Fibroblast of skin of right biceps (primary cell): ENCODE results near the gene B4GALT4.
"Not testable (repeated sequence)": the region's sequence is repeated elsewhere in the genome, so short reads cannot be mapped to it uniquely, and the experiment has no call there.

Source experiments
- DNase-seq: peaks from one replicate; pipeline ENCODE4 v3.0.0-alpha.2; 2013

The B4GALT4 gene

DNA sequence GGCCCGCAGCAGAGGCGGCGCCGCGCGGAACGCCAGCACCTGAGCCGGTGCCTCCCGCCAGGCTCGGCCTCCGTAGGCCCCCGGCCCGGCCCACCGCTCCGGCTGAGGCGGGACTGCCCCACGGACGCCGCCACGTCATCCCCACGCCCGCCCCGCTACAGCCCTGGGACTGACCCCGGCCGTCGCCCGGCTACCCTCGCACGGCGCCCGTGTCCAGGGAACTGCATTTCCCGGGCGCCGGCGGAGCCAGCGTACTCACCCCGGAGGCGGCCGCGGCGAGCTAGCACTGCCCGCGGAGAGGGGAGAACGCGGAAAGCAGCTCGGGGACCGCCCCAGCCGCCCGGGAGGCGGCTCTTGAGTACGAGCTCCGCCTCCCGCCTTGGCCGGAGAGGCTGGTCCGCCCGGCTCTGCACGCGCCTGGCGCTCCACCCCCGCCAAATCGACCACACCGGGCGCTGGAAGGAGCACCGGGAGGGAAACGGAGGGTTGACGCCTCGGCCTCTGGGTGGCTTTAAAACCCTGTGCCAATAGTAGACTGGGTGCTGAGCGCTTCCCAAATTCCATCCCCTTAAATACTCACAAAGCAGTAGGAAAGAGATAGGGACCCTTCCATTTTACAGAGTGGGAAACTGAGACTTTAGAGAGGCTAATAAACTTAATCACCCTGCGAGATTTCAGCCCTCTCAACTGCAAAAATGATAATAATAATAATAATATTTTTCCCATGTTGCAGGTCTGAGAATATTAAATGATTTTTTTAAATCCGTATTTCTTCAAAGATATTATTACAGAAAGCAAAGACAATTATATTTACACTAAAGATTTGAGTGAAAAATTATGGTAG lies at the start of gene B4GALT4:
TSS of gene B4GALT4 (minus strand) at position 288 of the 844 bp plus-strand sequence. CDS start 10,779 bp downstream, outside the sequence.
- DNase-seq = peak; percentile 89

DNA sequence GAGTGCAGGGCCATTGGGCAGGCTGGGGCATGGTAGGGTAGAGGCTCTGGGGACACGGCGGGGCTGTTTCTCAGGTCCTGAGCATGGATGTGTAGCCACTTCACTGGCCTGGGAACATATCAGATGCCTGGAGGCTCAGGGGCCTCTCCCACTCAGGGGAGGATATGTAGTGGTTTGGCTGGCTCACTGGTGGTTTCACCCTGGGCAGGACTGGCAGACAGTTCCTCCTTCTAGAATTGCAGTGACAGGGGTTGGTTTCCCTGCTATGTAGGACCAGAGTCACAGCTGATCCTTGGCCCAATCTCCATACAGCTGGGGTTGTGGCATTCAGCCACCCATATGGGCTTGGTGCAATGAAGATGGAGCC lies 48.7 kb upstream of the B4GALT4 start:
- no peak for DNase-seq

DNA sequence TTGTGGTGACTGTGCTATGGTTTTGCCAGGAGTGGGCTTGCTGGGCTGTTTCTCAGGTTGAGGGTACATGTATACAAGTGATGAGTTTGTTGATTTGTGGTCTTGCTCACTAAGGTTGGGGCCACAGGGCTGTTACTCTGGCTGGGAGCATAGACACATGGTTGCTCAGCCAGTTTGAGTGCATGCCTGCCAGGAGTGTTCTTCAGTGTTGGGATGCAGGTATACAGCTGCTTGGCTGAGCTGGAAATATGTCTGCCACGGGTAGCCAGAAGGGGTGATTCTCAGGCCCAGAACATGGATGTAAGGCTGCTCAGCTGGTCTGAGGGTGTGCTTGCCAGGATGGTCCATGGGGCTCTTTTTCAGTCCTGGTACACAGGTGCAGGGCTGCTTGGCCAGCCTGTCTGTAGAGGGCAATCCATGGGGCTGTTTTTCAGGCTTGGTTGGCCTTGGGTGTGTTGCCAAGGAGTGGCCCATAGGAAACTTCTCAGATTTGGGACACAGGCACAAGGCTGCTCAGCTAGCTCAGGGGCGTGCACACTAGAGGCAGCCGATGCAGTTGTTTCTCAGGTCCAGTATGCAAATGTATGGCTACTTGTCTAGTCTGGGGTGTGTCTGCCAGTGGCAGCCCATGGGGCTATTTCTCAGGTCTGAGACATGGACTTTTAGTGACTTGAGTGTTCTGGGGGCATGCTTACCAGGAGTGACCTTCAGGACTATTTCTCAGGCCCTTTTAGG lies 48.2 kb upstream of the B4GALT4 start:
- DNase-seq = no peak

GRCh38 chr3:119279584-119280243 lies 39.0 kb upstream of the B4GALT4 start:
- DNase-seq = no peak

DNA sequence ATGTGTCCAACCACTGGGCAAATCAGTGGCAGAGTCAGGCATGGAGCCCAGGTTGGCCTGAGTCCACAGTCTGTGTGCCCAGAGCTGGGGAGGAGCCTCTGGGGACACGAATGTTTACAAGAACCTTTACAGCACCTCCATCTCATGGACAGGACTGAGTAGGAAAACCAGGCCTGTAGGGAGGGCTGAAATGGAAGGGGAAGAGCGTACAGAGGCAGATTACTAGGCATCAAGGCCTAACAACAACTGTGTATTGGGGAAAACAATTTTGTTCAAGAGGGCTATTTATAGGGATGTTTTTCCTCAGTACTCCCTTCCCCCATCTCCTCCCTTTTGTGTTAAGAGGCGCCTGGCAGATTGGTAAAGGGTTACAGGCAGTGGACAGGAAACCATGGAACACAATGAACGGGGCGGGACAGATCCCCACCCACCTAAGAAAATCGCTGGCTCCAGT lies 38.5 kb upstream of the B4GALT4 start:
- DNase-seq = no peak

DNA sequence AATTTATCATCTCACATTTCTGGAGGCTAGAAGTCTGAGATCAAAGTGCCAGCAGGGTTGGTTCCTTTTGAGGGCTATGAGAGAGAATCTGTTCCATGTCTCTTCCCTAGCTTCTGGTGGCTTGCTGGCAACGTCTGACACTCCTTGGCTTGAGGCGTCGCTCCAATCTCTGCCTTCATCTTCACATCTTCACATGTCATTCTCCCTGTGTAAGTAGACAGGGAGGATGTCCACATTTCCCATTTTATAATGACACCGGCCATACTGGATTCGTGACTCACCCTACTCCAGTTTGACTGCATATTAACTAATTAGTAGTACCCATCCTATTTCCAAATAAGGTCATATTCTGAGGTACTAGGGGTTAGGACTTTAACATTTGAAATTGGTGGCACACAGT lies 36.0 kb upstream of the B4GALT4 start:
- DNase-seq = no peak

DNA sequence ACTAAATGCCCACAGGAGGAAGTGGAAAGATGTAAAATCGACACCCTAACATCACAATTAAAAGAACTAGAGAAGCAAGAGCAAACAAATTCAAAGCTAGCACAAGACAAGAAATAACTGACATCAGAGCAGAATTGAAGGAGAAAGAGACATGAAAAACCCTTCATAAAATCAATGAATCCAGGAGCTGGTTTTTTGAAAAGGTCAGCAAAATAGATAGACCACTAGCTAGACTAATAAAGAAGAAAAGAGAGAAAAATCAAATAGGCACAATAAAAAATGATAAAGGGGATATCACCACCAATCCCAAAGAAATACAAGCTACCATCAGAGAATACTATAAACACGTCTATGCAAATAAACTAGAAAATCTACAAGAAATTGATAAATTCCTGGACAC lies 29.5 kb upstream of the B4GALT4 start:
- DNase-seq = not testable (repeated sequence)

- no peak for DNase-seq
Measured at GRCh38 chr3:119261055-119261454, 20.4 kb upstream of the B4GALT4 start.

- DNase-seq = no peak
Measured at GRCh38 chr3:119259821-119260220, 19.1 kb upstream of the B4GALT4 start.

GRCh38 chr3:119258915-119259314 lies 18.2 kb upstream of the B4GALT4 start:
- DNase-seq = no peak

DNA sequence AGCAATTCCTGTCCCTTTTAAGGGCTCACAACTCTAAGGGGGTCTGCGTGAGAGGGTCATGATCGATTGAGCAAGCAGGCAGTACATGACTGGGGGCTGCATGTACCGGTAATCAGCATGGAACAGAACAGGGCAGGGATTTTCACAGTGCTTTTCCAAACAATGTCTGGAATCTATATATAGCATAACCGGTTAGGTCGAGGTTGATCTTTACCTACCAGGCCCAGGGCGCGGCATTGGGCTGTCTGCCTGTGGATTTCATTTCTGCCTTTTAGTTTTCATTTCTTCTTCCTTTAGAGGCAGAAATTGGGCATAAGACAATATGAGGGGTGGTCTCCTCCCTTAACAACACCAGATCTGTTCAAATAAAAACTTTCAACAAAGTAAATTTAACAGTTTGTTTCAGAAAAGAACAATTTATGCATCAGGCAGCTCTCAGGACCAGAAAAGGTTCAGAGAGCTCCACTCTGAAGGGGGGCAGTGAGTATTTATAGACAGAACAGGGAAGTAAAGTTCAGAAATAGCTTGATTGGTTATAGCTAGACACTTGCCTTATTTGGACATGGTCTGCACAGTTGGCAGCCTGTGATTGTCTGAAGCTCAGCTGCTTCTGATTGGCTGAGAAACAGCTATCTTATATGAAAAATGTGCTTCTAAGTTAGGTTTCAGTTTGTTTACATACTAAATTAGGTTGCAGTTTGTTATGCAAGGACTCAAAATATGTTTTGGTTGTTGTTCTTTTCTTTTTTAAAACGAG lies 17.2 kb upstream of the B4GALT4 start:
- peak; percentile 56 for DNase-seq

DNA sequence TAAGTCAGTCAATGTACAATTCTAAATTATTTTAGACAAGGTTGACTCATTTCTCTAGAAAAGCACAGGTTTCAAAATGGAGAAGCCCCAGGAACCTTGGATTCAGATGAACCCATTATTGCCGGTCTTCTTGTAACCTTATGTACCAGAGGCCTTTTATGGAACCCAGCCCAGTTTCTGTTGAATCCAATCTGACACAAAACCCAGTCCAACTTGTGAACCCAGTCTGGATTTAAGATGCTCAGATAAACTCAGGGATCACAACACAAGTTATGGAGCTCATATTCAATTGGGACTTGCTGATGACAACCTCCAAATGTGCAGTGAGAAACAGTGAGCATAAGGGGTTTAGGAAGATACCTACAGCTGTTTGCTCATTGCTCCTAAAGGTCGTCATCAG lies 16.4 kb upstream of the B4GALT4 start:
- no peak for DNase-seq

DNA sequence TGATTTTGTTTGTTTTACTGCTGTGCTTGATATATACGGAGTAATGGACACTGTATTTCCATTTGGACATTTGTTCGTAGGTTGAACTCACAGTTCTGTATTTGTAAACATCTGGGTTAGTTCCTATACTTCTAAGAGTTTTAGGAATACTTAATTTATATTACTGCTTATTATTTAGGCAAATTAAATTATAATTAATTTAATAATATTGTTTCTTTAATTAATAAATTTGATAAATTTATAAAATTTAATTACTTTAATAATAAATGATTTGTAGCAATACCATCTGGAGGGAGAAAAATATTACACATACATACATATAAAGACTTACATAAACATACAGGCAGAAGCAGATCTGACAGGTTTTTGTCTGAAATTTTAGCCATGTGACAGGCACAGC lies 14.5 kb upstream of the B4GALT4 start:
- DNase-seq = no peak

- no peak for DNase-seq
Measured at GRCh38 chr3:119245778-119246177, 5.1 kb upstream of the B4GALT4 start.

DNA sequence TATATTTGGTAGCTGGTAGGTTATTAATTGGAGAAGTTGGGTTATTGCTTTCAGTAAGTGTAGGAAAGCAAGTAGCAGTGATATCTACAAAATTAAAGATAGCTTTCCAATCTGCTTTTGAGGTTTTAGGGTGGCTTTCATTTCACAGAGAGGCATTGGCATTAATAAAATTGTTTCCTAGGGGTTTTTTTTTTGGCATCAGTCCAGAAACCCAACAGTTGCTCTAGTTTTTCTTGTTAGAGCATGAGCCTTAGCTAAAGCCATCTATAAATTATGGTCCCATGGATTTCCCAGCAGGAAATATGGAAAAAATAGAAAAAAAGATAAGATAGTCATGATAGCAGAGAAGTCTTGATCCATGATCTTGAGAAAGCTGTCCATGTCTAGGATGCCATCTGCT lies 3.0 kb upstream of the B4GALT4 start:
- no peak for DNase-seq

GRCh38 chr3:119243058-119243529 lies 2.4 kb upstream of the B4GALT4 start:
- not testable (repeated sequence) for DNase-seq

DNA sequence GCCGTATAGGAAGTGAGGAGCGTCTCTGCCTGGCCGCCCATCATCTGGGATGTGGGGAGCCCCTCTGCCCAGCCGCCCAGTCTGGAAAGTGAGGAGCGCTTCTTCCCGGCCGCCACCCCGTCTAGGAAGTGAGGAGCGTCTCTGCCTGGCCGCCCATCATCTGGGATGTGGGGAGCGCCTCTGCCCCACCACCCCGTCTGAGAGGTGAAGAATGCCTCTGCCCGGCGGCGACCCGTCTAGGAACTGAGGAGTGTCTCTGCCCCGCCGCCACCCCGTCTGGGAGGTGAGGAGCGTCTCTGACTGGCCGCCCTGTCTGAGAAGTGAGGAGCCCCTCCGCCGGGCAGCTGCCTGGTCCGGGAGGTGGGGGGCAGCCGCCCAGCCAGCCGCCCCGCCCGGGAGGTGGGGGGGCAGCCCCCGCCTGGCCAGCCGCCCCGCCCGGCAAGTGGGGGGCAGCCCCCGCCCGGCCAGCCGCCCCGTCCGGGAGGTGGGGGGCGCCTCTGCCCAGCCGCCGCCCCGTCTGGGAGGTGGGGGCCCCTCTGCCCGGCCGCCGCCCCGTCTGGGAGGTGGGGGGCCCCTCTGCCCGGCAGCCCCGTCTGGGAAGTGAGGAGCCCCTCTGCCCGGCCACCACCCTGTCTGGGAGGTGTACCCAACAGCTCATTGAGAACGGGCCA lies 1.8 kb upstream of the B4GALT4 start:
- not testable (repeated sequence) for DNase-seq

GRCh38 chr3:119240101-119240590 lies 532 bp downstream of the B4GALT4 start:
- no peak for DNase-seq

GRCh38 chr3:119239206-119239820 lies 1.4 kb downstream of the B4GALT4 start:
- DNase-seq = no peak

GRCh38 chr3:119238363-119238762 lies 2.3 kb downstream of the B4GALT4 start:
- no peak for DNase-seq

DNA sequence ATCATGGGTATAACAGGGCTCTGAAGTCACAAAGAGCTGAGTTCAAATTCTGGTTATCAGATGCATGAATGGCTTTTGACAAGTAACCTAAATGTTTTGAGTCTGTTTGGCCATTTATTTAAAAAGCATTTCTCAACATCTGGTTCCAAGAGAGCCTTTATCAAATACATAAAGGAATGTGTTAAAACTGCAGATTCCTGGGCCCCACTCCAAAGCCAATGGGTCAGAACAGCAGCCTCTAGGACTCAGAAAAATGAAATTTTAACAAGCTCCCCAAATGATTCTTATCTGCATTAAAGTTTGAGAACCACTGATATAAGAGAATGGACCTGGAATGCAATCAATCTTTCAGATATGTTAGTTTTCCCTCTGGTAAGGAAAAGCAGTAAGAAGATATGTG lies 3.4 kb downstream of the B4GALT4 start:
- no peak for DNase-seq
